Liver (tissue), 9 donors: ENCODE results near the gene POLD2. TPM values are rescaled to one million over a fixed set of nuclear protein-coding genes. Genes with fewer than 3 reads are reported as not detected.

ENCODE experiments used
- DNase-seq: peaks from one replicate; pipeline ENCODE4 v3.0.0-alpha.2; 2017; ENCODE audit warnings: low spot score
- H3K27ac ChIP-seq, 2 donors: one replicate each; pipeline ENCODE4 v1.7.0; 2013; ENCODE audit warnings: inconsistent platforms in 2 of 2, low read length in 2 of 2, control low read depth in 1 of 2, low read depth in 1 of 2, mild to moderate bottlenecking in 1 of 2
- H3K27me3 ChIP-seq, 4 donors: one replicate each; pipeline versions ENCODE4 v1.6.1 to v1.7.0; 2013; ENCODE audit warnings: low read length in 3 of 4, inconsistent platforms in 1 of 4, mild to moderate bottlenecking in 1 of 4, moderate library complexity in 1 of 4; ENCODE audit not compliant: control insufficient read depth in 4 of 4, insufficient read depth in 4 of 4
- H3K36me3 ChIP-seq, 4 donors: one replicate each; pipeline versions ENCODE4 v1.6.1 to v1.7.0; 2013; ENCODE audit warnings: low read length in 3 of 4, mild to moderate bottlenecking in 3 of 4, low read depth in 1 of 4, moderate library complexity in 1 of 4; ENCODE audit not compliant: control insufficient read depth in 4 of 4, insufficient read depth in 3 of 4
- H3K4me1 ChIP-seq, 4 donors: one replicate each; pipeline versions ENCODE4 v1.6.1 to v1.7.0; 2013; ENCODE audit warnings: low read length in 3 of 4, mild to moderate bottlenecking in 3 of 4, moderate library complexity in 1 of 4; ENCODE audit not compliant: control insufficient read depth in 4 of 4, insufficient read depth in 4 of 4
- H3K4me3 ChIP-seq, 3 donors: one replicate each; pipeline versions ENCODE4 v1.6.1 to v1.7.0; 2013; ENCODE audit warnings: low read length in 3 of 3, control low read depth in 1 of 3, low read depth in 1 of 3, mild to moderate bottlenecking in 1 of 3
- H3K9ac ChIP-seq, 2 donors: one replicate each; pipeline ENCODE4 v1.7.0; 2013; ENCODE audit warnings: low read length in 2 of 2, mild to moderate bottlenecking in 2 of 2, moderate library complexity in 2 of 2, control low read depth in 1 of 2, low read depth in 1 of 2
- H3K9me3 ChIP-seq, 4 donors: one replicate each; pipeline versions ENCODE4 v1.6.1 to v1.7.0; 2013; ENCODE audit warnings: low read length in 3 of 4; ENCODE audit not compliant: control insufficient read depth in 4 of 4
- CTCF ChIP-seq: fragments of 150-350 bp; IDR thresholded peaks from 2 replicates; pipeline ENCODE4 v1.5.1; 2017; ENCODE audit warnings: improper control_type of control experiment, low read depth, low read length; ENCODE audit not compliant: missing input control
- EGR1 ChIP-seq, 2 donors: IDR thresholded peaks; 2 replicates each; pipeline ENCODE4 v1.6.1; 2016 to 2018; ENCODE audit warnings: antibody characterized with exemption in 2 of 2, low read depth in 2 of 2
- FOXA1 ChIP-seq: IDR thresholded peaks from 2 replicates; pipeline ENCODE4 v1.6.1; 2016; ENCODE audit warnings: antibody characterized with exemption
- FOXA2 ChIP-seq: IDR thresholded peaks from 2 replicates; pipeline ENCODE4 v1.6.1; 2016; ENCODE audit warnings: antibody characterized with exemption
- GABPA ChIP-seq, 2 donors: IDR thresholded peaks in 1 of 2; conservative IDR thresholded peaks in 1 of 2; 2 replicates each; pipeline ENCODE4 v1.6.1; 2016; ENCODE audit warnings: antibody characterized with exemption in 2 of 2, mild to moderate bottlenecking in 1 of 2, moderate library complexity in 1 of 2
- HNF4A ChIP-seq, 2 donors: conservative IDR thresholded peaks; 2 replicates each; pipeline ENCODE4 v1.6.1; 2016; ENCODE audit warnings: antibody characterized with exemption in 2 of 2, mild to moderate bottlenecking in 2 of 2
- HNF4G ChIP-seq: IDR thresholded peaks from 2 replicates; pipeline ENCODE4 v1.6.1; 2016; ENCODE audit warnings: antibody characterized with exemption
- JUND ChIP-seq, 2 donors: IDR thresholded peaks; 2 replicates each; pipeline ENCODE4 v1.6.1; 2016; ENCODE audit warnings: antibody characterized with exemption in 2 of 2
- MAX ChIP-seq: IDR thresholded peaks from 2 replicates; pipeline ENCODE4 v1.6.1; 2016; ENCODE audit warnings: antibody characterized with exemption
- NR2F2 ChIP-seq: IDR thresholded peaks from 2 replicates; pipeline ENCODE4 v1.6.1; 2016; ENCODE audit warnings: antibody characterized with exemption
- RAD21 ChIP-seq, 2 donors: IDR thresholded peaks; 2 replicates each; pipeline ENCODE4 v1.6.1; 2016; ENCODE audit warnings: antibody characterized with exemption in 2 of 2, mild to moderate bottlenecking in 2 of 2
- RXRA ChIP-seq, 2 donors: IDR thresholded peaks; 2 replicates each; pipeline ENCODE4 v1.6.1; 2017 to 2018; ENCODE audit warnings: antibody characterized with exemption in 2 of 2, mild to moderate bottlenecking in 1 of 2
- TAF1 ChIP-seq: conservative IDR thresholded peaks from 2 replicates; pipeline ENCODE4 v1.6.1; 2016; ENCODE audit warnings: antibody characterized with exemption, mild to moderate bottlenecking
- ZBTB33 ChIP-seq: IDR thresholded peaks from 2 replicates; pipeline ENCODE4 v1.6.1; 2016; ENCODE audit warnings: antibody characterized with exemption
- WGBS: extraction: QIAGEN DNeasy Blood & Tissue Kit; methylation state at CpG from one replicate; pipeline ENCODE4 v1.1.7; 2013; 5-methylcytosine and 5-hydroxymethylcytosine counted together
- polyA plus RNA-seq, 2 donors: library from polyadenylated mRNA; stranded (reverse) in 1 of 2; unstranded in 1 of 2; fragments of 200-250 nt in 1 of 2; fragments of >200 nt in 1 of 2; fragmentation: Nextera tagmentation in 1 of 2; extraction: Ambion mirVana in 1 of 2; gene quantifications; one replicate each; pipeline versions ENCODE4 v1.2.1 to v1.2.3, GENCODE V29; 2013 to 2015
- total RNA-seq, 2 donors: library from RNA; depleted of rRNA; stranded (reverse); fragments of >200 nt; gene quantifications; one replicate each; pipeline ENCODE4 v1.2.3, GENCODE V29; 2014
- TF ChIP-seq, protein P1 (sequence below): IDR thresholded peaks from 2 replicates; pipeline ENCODE4 v1.6.1; 2016; ENCODE audit warnings: antibody characterized with exemption, mild to moderate bottlenecking
- TF ChIP-seq, protein P2 (sequence below): IDR thresholded peaks from 2 replicates; pipeline ENCODE4 v1.6.1; 2016; ENCODE audit warnings: antibody characterized with exemption
- donor health status: healthy.
- donor health status: healthy.
- donor health status: healthy.
- donor health status: healthy.
- donor health status: healthy.

Gene POLD2
- total and polyA plus RNA-seq, 4 donors: 53.9 to 101 (median 85.3) TPM

DNA sequence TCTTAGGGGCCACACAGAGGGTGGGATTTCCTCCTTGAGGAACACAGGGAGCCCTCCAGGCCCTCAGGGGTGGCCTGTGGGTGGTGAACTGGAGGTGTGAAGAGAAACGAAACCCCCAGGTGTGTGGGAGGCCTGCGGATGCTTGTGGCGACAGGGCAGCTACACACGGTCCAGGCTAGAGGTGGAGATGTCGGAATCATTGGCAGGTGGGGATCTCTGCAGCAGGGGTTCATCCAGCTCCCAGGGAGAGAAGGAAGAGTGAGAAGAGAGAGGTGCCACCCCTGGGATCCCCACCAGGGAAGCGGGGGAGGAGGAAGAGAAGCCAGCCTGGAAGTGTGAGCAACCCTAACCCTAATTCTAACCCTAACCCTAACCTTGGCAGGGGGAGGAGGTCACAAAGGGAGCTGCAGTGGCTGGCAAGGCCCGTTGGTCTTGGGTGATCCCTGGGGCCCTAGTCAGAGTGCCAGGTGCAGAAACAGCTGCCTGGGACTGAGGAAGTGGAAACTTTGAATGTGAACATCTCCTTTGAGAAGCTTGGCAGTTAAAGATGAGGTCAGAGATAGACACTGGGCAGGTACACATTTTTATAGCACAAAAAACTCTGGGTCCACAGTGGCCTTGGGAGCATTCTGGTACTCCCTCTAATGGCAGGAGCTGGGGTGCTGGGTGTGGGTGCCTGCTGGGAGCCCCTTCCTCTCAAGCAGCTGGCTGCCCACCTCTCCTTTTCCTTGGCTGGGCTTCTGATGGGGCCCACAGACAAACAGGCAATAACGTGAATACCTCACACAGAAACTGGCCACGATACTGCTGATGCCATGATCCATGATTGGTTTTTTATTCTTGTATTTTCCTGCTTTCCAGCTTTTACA is 26.1 kb downstream of the POLD2 start (continued):
- TF ChIP-seq, protein P1, sequence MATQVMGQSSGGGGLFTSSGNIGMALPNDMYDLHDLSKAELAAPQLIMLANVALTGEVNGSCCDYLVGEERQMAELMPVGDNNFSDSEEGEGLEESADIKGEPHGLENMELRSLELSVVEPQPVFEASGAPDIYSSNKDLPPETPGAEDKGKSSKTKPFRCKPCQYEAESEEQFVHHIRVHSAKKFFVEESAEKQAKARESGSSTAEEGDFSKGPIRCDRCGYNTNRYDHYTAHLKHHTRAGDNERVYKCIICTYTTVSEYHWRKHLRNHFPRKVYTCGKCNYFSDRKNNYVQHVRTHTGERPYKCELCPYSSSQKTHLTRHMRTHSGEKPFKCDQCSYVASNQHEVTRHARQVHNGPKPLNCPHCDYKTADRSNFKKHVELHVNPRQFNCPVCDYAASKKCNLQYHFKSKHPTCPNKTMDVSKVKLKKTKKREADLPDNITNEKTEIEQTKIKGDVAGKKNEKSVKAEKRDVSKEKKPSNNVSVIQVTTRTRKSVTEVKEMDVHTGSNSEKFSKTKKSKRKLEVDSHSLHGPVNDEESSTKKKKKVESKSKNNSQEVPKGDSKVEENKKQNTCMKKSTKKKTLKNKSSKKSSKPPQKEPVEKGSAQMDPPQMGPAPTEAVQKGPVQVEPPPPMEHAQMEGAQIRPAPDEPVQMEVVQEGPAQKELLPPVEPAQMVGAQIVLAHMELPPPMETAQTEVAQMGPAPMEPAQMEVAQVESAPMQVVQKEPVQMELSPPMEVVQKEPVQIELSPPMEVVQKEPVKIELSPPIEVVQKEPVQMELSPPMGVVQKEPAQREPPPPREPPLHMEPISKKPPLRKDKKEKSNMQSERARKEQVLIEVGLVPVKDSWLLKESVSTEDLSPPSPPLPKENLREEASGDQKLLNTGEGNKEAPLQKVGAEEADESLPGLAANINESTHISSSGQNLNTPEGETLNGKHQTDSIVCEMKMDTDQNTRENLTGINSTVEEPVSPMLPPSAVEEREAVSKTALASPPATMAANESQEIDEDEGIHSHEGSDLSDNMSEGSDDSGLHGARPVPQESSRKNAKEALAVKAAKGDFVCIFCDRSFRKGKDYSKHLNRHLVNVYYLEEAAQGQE: no peak
- TF ChIP-seq FOXA1: no peak

DNA sequence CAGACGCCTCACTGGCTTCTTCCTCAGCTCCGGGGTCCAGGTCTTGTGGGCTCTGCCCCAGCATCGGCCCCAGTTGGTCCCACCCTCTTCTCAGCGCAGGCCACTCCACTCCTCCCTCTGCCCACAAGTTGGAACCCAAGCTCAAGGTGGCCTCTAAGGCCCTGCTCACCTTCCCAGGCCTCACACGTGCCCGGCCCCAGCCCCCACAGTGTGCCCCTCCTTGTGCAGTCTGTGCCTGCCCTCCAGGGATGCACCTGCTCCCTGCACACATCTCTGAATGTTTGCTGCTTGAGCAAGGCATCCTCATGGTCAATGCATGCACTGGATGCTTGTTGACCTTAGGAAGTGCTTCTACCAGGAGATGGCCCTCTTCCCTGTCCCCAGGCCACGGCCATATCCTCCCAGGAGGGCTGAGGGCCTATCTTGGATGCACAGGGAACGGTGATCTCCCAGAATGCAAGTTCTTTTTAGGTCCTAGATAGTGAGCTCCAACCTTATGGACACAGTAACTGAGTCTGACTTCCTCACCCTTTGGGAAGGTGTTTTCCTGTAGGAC is 26.9 kb downstream of the POLD2 start:
- H3K4me3 ChIP-seq: no peak overlapping the region
- WGBS: 91% methylated on average over 8 of the region's 8 CpGs
- DNase-seq: no peak

GRCh38 chr7:44095781-44096180 is 27.6 kb downstream of the POLD2 start:
- Histone ChIP-seq H3K9ac (no peak overlapping the region), H3K27me3 (no peaks in the 10 kb centered on the region), H3K4me3 (no peak overlapping the region), H3K27ac (no peak overlapping the region), H3K9me3 (no peaks in the 10 kb centered on the region), H3K36me3 (no peaks in the 10 kb centered on the region), H3K4me1 (peaks cover 0 to 10% (median 9%) of the 10 kb centered on the region in 4 donors)
- DNase-seq: no peak
- 98% methylated on average over 3 of the region's 3 CpGs for WGBS
- TF ChIP-seq JUND (IDR thresholded peaks at IDR 0.05) (no peak), FOXA1 (no peak), RAD21 (IDR thresholded peaks at IDR 0.05) (no peak), EGR1 (IDR thresholded peaks at IDR 0.05; ENCODE audit: low read depth in 2 of 2) (no peak), RXRA (IDR thresholded peaks at IDR 0.05) (no peak), HNF4A (conservative IDR thresholded peaks at IDR 0.05) (no peak), GABPA (IDR thresholded peaks at IDR 0.05 in 1 of 2, conservative IDR thresholded peaks at IDR 0.05 in 1 of 2) (no peak), FOXA2 (no peak), CTCF (no peak), TAF1 (no peak), HNF4G (no peak), MAX (no peak), NR2F2 (no peak), ZBTB33 (no peak)
- TF ChIP-seq, protein P2, sequence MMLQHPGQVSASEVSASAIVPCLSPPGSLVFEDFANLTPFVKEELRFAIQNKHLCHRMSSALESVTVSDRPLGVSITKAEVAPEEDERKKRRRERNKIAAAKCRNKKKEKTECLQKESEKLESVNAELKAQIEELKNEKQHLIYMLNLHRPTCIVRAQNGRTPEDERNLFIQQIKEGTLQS: no peak

More for the DNA sequence above, 26.9 kb downstream of the POLD2 start:
- Histone ChIP-seq H3K27ac (no peak overlapping the region), H3K9ac (no peak overlapping the region), H3K36me3 (no peaks in the 10 kb centered on the region), H3K4me1 (peaks cover 0 to 4% (median 3%) of the 10 kb centered on the region in 4 donors), H3K9me3 (no peaks in the 10 kb centered on the region), H3K27me3 (no peaks in the 10 kb centered on the region)
- no peak for TF ChIP-seq JUND (IDR thresholded peaks at IDR 0.05)
